GM18867 (cell line): ENCODE results near the gene COPS4.

Experiments
- ATAC-seq: cut with Tn5 transposase; IDR thresholded peaks from one replicate; pipeline ENCODE4 v1.9.1; 2021; ENCODE audit warnings: mild to moderate bottlenecking, moderate library complexity; ENCODE audit not compliant: unreplicated experiment

The COPS4 gene

DNA sequence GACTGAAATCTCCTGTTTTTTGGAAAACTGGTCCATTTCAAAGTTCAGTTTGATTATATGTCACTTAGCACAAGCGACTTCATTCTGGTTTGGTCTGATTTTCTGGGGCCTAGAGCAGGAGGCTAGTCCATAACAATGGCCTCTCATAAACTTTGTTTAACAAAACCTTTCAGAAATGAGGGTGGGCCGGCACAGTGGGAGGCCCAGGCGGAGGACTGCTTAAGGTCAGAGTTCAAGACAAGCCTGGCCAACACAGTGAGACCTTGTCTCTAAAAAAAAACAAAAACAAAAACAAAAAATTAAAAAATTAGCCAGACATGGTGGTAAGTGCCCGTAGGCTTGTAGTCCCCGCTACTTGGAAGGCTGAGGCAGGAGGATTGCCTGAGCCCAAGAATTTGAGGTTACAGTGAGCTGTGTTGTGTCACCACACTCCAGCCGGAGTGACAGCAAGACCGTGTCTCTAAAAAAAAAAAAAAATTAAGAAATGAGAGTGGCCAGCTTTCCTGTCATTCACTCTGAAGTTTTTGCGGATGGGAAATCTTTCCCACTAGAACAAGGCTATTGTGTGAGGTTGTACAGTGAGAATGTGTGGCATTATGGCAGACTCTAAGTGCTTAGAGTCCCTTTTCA, 80.8 kb downstream of the COPS4 start:
- ATAC-seq, result no peak

- no peak for ATAC-seq
Observed at GRCh38 chr4:83118869-83119268, 83.9 kb downstream of the COPS4 start.

DNA sequence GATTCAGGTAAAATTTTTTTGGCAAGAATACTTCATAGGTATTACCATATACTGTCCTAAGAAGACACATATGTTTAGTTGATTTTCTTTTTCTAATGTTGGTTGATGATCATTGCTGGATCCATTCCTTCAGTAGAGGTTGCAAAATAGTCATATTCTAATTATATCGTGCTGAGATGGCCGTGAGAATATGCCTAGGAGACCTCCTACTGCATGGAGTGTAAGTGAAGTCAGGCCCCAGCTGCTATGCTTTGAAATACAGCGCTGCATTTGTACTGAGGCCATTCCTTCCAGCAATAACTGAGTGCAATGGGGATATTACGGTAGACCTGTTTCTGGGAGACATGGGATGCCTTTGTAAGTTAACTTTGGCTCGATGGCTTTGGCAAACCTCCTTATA, 86.3 kb downstream of the COPS4 start:
- no peak for ATAC-seq

DNA sequence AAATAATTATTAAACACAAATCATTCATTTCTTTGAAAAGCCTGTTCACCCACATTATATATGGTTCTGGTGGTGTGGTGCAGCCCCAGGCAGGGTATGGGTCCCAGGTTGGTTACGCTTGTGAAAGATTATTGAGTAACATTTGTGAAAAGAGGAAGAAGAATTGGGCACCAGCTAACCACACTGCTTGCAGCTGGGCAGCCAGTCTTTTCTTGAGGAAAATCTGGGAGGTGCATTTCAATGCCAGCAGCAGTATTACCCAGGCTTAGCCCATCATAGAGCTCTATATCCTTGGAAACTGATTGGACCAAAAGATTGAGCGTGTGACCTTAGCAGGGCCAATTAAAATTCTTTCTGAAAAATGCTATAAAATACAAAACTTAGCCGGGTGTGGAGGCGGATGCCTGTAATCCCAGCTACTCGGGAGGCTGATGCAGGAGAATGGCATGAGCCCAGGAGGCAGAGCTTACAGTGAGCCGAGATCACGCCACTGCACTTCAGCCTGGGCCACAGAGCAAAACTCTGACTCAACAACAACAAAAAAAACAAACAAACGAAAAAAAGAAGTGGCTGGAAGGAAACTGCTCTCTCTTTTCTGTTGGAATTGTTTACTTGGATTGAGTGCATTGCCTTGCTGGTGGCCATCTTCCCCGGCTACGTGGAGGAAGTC, 89.3 kb downstream of the COPS4 start:
- peak; percentile 50 for ATAC-seq
